ENCODE results near the gene ZNF853. TPM values are rescaled to one million over a fixed set of nuclear protein-coding genes. Genes with fewer than 3 reads are reported as not detected.

ZNF853 gene
- total and polyA plus RNA-seq, 2 donors (not counting 1 experiment from before 2014, with no cell fraction given): 2.5 to 6.3 TPM

DNA sequence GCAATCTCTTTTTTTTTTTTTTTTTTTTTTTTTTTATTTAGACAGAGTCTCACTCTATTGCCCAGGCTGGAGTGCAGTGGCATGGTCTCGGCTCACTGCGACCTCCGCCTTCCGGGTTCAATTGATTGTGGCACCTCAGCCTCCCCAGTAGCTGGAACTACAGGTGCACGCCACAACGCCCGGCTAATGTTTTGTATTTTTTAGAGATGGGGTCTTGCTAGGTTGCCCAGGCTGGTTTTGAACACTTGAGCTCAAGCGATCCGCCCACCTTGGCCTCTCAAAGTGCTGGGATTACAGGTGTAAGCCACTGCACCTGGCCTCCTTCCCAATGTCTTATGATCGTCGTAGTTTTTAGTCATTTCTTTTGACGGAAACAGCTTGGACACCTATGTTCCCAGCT, 6.6 kb upstream of the ZNF853 start:
- Mint-ChIP-seq H3K27me3 (peaks cover 4% of the 10 kb centered on the region), H3K4me3 (no peak overlapping the region), H3K4me1 (no peaks in the 10 kb centered on the region), H3K9me3 (ENCODE audit: insufficient read depth) (no peaks in the 10 kb centered on the region), H3K27ac (no peak overlapping the region)
- H3K27ac ChIP-seq (ENCODE audit: low read length in 2 of 2): no peak overlapping the region
- CTCF ChIA-PET: interaction anchor here (0.9 to 1.3 kb wide), 2 partner anchors 19 to 92 kb away, joined by 3 read pairs; partner anchors contain the start of gene INTS15
- H3K9ac ChIP-seq (ENCODE audit: low read length): no peak overlapping the region
- H2AFZ ChIP-seq (ENCODE audit: insufficient read depth, low read depth, low read length, poor library complexity, severe bottlenecking): no peak overlapping the region
- H3K36me3 ChIP-seq (replicated peaks in 1 of 2; ENCODE audit: control extremely low read depth in 1 of 2, control insufficient read depth in 1 of 2, extremely low read depth in 1 of 2, insufficient read depth in 2 of 2, low read length in 1 of 2): peaks cover 1 to 23% of the 10 kb centered on the region in 2 experiments
- ATAC-seq (ENCODE audit: low read depth) (no peak), DNase-seq (no peak)
- no peaks in the 10 kb centered on the region for H3K27me3 ChIP-seq (replicated peaks in 1 of 4; ENCODE audit: control extremely low read depth in 1 of 4, control insufficient read depth in 3 of 4, insufficient read depth in 4 of 4, low read length in 3 of 4)
- no peaks in the 10 kb centered on the region for H3K9me3 ChIP-seq (ENCODE audit: control extremely low read depth in 1 of 3, control insufficient read depth in 2 of 3, insufficient read depth in 1 of 3, low read length in 2 of 3)
- peaks cover 8% of the 10 kb centered on the region for H3K79me2 ChIP-seq (ENCODE audit: control insufficient read depth, insufficient read depth, low read length)
- no peaks in the 10 kb centered on the region for H4K20me1 ChIP-seq (ENCODE audit: control insufficient read depth, insufficient read depth, low read length, poor library complexity, severe bottlenecking)
- TF ChIP-seq EZH2 (IDR thresholded peaks at IDR 0.05; ENCODE audit: borderline replicate concordance, insufficient read depth, low read depth, low read length, poor library complexity, severe bottlenecking): no peak
- TF ChIP-seq, protein P1, sequence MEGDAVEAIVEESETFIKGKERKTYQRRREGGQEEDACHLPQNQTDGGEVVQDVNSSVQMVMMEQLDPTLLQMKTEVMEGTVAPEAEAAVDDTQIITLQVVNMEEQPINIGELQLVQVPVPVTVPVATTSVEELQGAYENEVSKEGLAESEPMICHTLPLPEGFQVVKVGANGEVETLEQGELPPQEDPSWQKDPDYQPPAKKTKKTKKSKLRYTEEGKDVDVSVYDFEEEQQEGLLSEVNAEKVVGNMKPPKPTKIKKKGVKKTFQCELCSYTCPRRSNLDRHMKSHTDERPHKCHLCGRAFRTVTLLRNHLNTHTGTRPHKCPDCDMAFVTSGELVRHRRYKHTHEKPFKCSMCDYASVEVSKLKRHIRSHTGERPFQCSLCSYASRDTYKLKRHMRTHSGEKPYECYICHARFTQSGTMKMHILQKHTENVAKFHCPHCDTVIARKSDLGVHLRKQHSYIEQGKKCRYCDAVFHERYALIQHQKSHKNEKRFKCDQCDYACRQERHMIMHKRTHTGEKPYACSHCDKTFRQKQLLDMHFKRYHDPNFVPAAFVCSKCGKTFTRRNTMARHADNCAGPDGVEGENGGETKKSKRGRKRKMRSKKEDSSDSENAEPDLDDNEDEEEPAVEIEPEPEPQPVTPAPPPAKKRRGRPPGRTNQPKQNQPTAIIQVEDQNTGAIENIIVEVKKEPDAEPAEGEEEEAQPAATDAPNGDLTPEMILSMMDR (IDR thresholded peaks at IDR 0.05): no peak
- no peaks in the 10 kb centered on the region for H3K4me1 ChIP-seq (ENCODE audit: control insufficient read depth in 2 of 2, insufficient read depth in 2 of 2, low read length in 2 of 2)
- H3K4me2 ChIP-seq (replicated peaks; ENCODE audit: low read depth, low read length, poor library complexity, severe bottlenecking): no peak overlapping the region
- WGBS (ENCODE audit: insufficient coverage): 99% methylated on average over 9 of the region's 12 CpGs
- no peak overlapping the region for H3K4me3 ChIP-seq (ENCODE audit: control extremely low read depth in 1 of 5, extremely low read depth in 1 of 5, insufficient read depth in 1 of 5, low read depth in 2 of 5, low read length in 4 of 5)
- intact Hi-C loops (cut with micrococcal nuclease): no loop called here
- POLR2A ChIA-PET: interaction anchor here (0.7 kb wide), 2 partner anchors 17 to 634 kb away, joined by 4 to 10 read pairs; no protein-coding TSS in a partner anchor

DNA sequence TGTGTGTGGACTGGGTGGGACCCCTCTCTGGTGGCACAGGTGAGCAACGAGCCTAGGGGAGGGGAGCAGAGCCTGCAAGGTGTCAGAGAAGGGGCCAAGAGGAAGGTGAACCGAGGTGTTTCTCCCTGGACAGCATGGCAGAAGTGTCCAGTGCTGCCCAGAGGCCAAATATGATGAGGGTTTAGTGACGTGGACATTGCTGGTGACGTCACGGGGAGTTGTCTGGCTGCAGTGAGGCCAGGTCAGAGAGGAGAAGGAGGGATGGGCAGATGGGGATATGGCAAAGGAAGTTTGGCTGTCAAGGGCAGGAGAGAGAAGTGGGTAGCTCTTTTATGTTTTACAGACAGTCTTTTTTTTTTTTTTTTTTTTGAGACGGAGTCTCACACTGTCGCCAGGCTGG, 2.6 kb upstream of the ZNF853 start:
- peaks cover 0 to 7% of the 10 kb centered on the region in 2 experiments for H3K36me3 ChIP-seq (replicated peaks in 1 of 2; ENCODE audit: control extremely low read depth in 1 of 2, control insufficient read depth in 1 of 2, extremely low read depth in 1 of 2, insufficient read depth in 2 of 2, low read length in 1 of 2)
- no peak overlapping the region for H2AFZ ChIP-seq (ENCODE audit: insufficient read depth, low read depth, low read length, poor library complexity, severe bottlenecking)
- ATAC-seq (ENCODE audit: low read depth) (no peak), DNase-seq (no peak)
- peaks cover 8% of the 10 kb centered on the region for H3K4me1 Mint-ChIP-seq
- ChIA-PET POLR2A (no interaction called here), CTCF (interaction anchor here (1.2 kb wide), 1 partner anchor 22 kb away, joined by 4 read pairs; no protein-coding TSS in a partner anchor)
- H3K9me3 ChIP-seq (ENCODE audit: control extremely low read depth in 1 of 3, control insufficient read depth in 2 of 3, insufficient read depth in 1 of 3, low read length in 2 of 3): no peaks in the 10 kb centered on the region
- 82% methylated on average over 5 of the region's 7 CpGs for WGBS (ENCODE audit: insufficient coverage)
- no peak overlapping the region for H3K27ac ChIP-seq (ENCODE audit: low read length in 2 of 2)
- H4K20me1 ChIP-seq (ENCODE audit: control insufficient read depth, insufficient read depth, low read length, poor library complexity, severe bottlenecking): no peaks in the 10 kb centered on the region
- no peak overlapping the region for H3K4me2 ChIP-seq (replicated peaks; ENCODE audit: low read depth, low read length, poor library complexity, severe bottlenecking)
- no peak overlapping the region for H3K27ac Mint-ChIP-seq
- intact Hi-C loops (cut with micrococcal nuclease): no loop called here
- H3K27me3 Mint-ChIP-seq: peaks cover 4% of the 10 kb centered on the region
- H3K79me2 ChIP-seq (ENCODE audit: control insufficient read depth, insufficient read depth, low read length): no peaks in the 10 kb centered on the region
- H3K4me3 Mint-ChIP-seq: peak overlapping the region; percentile 56
- peaks cover 7 to 18% of the 10 kb centered on the region in 2 donors for H3K4me1 ChIP-seq (ENCODE audit: control insufficient read depth in 2 of 2, insufficient read depth in 2 of 2, low read length in 2 of 2)
- H3K9ac ChIP-seq (ENCODE audit: low read length): no peak overlapping the region
- H3K9me3 Mint-ChIP-seq (ENCODE audit: insufficient read depth): no peaks in the 10 kb centered on the region
- no peak overlapping the region for H3K4me3 ChIP-seq (ENCODE audit: control extremely low read depth in 1 of 5, extremely low read depth in 1 of 5, insufficient read depth in 1 of 5, low read depth in 2 of 5, low read length in 4 of 5)
- peaks cover 0 to 9% (median 3%) of the 10 kb centered on the region in 4 experiments for H3K27me3 ChIP-seq (replicated peaks in 1 of 4; ENCODE audit: control extremely low read depth in 1 of 4, control insufficient read depth in 3 of 4, insufficient read depth in 4 of 4, low read length in 3 of 4)
- no peak for TF ChIP-seq EZH2 (IDR thresholded peaks at IDR 0.05; ENCODE audit: borderline replicate concordance, insufficient read depth, low read depth, low read length, poor library complexity, severe bottlenecking)
- TF ChIP-seq, protein P1 (IDR thresholded peaks at IDR 0.05): no peak

Data from B cell (primary cell).